ENCODE data around the gene MYNN.
A peak's percentile ranks its signal among the peaks of the same experiment; 100 is the strongest.

MYNN gene

GRCh38 chr3:169759256-169759655 lies 13.9 kb upstream of the MYNN start:
- Histone ChIP-seq H3K9me3 (ENCODE audit: control insufficient read depth in 1 of 2, low read length in 2 of 2) (no peaks in the 10 kb centered on the region), H3K27me3 (ENCODE audit: low read depth, low read length) (no peaks in the 10 kb centered on the region), H3K27ac (ENCODE audit: low read length) (no peak overlapping the region), H3K4me1 (ENCODE audit: control insufficient read depth in 1 of 2, insufficient read depth in 2 of 2, low read length in 2 of 2) (no peaks in the 10 kb centered on the region), H3K36me3 (ENCODE audit: control insufficient read depth in 1 of 2, insufficient read depth in 2 of 2, low read length in 2 of 2) (no peaks in the 10 kb centered on the region), H3K4me3 (ENCODE audit: low read depth in 1 of 2, low read length in 2 of 2) (no peak overlapping the region)

- peaks cover 0 to 4% of the 10 kb centered on the region in 2 donors for H3K36me3 ChIP-seq (ENCODE audit: control insufficient read depth in 1 of 2, insufficient read depth in 2 of 2, low read length in 2 of 2)
- no peaks in the 10 kb centered on the region for H3K9me3 ChIP-seq (ENCODE audit: control insufficient read depth in 1 of 2, low read length in 2 of 2)
- H3K27ac ChIP-seq (ENCODE audit: low read length) = no peak overlapping the region
- H3K27me3 ChIP-seq (ENCODE audit: low read depth, low read length) = no peaks in the 10 kb centered on the region
- H3K4me3 ChIP-seq (ENCODE audit: low read depth in 1 of 2, low read length in 2 of 2) = no peak overlapping the region
- no peaks in the 10 kb centered on the region for H3K4me1 ChIP-seq (ENCODE audit: control insufficient read depth in 1 of 2, insufficient read depth in 2 of 2, low read length in 2 of 2)
Measured at GRCh38 chr3:169760479-169760878, 12.7 kb upstream of the MYNN start.

GRCh38 chr3:169764312-169764881 lies 8.8 kb upstream of the MYNN start:
- H3K9me3 ChIP-seq (ENCODE audit: control insufficient read depth in 1 of 2, low read length in 2 of 2) = no peaks in the 10 kb centered on the region
- H3K27ac ChIP-seq (ENCODE audit: low read length) = peak overlapping the region; percentile 97
- no peaks in the 10 kb centered on the region for H3K4me1 ChIP-seq (ENCODE audit: control insufficient read depth in 1 of 2, insufficient read depth in 2 of 2, low read length in 2 of 2)
- no peaks in the 10 kb centered on the region for H3K27me3 ChIP-seq (ENCODE audit: low read depth, low read length)
- peak overlapping the region; percentile 80 to 86 for H3K4me3 ChIP-seq (ENCODE audit: low read depth in 1 of 2, low read length in 2 of 2)
- peaks cover 0 to 4% of the 10 kb centered on the region in 2 donors for H3K36me3 ChIP-seq (ENCODE audit: control insufficient read depth in 1 of 2, insufficient read depth in 2 of 2, low read length in 2 of 2)

- H3K27me3 ChIP-seq (ENCODE audit: low read depth, low read length) = no peaks in the 10 kb centered on the region
- H3K9me3 ChIP-seq (ENCODE audit: control insufficient read depth in 1 of 2, low read length in 2 of 2) = no peaks in the 10 kb centered on the region
- peak within 1 kb of the TSS; percentile 80 to 86 for H3K4me3 ChIP-seq (ENCODE audit: low read depth in 1 of 2, low read length in 2 of 2)
- peaks cover 0 to 4% of the 10 kb centered on the region in 2 donors for H3K36me3 ChIP-seq (ENCODE audit: control insufficient read depth in 1 of 2, insufficient read depth in 2 of 2, low read length in 2 of 2)
- peak within 1 kb of the TSS; percentile 97 for H3K27ac ChIP-seq (ENCODE audit: low read length)
- H3K4me1 ChIP-seq (ENCODE audit: control insufficient read depth in 1 of 2, insufficient read depth in 2 of 2, low read length in 2 of 2) = no peaks in the 10 kb centered on the region
Measured at GRCh38 chr3:169764882-169765612, 8.1 kb upstream of the MYNN start, which contains the start of gene TERC. Gene TERC (minus strand): TSS chr3:169765060.

GRCh38 chr3:169769287-169770181 lies 3.7 kb upstream of the MYNN start, which contains the start of gene ACTRT3:
Gene ACTRT3 (minus strand): TSS chr3:169769561. CDS start chr3:169769520, 41 bp downstream.
- Histone ChIP-seq H3K9me3 (ENCODE audit: control insufficient read depth in 1 of 2, low read length in 2 of 2) (no peaks in the 10 kb centered on the region), H3K4me1 (ENCODE audit: control insufficient read depth in 1 of 2, insufficient read depth in 2 of 2, low read length in 2 of 2) (peaks cover 7 to 8% of the 10 kb centered on the region in 2 donors), H3K36me3 (ENCODE audit: control insufficient read depth in 1 of 2, insufficient read depth in 2 of 2, low read length in 2 of 2) (peaks cover 0 to 16% of the 10 kb centered on the region in 2 donors), H3K27me3 (ENCODE audit: low read depth, low read length) (no peaks in the 10 kb centered on the region), H3K4me3 (ENCODE audit: low read depth in 1 of 2, low read length in 2 of 2) (peak within 1 kb of the TSS; percentile 78 to 94), H3K27ac (ENCODE audit: low read length) (peak within 1 kb of the TSS; percentile 89)

- H3K27me3 ChIP-seq (ENCODE audit: low read depth, low read length) = no peaks in the 10 kb centered on the region
- peaks cover 7 to 27% of the 10 kb centered on the region in 2 donors for H3K4me1 ChIP-seq (ENCODE audit: control insufficient read depth in 1 of 2, insufficient read depth in 2 of 2, low read length in 2 of 2)
- H3K36me3 ChIP-seq (ENCODE audit: control insufficient read depth in 1 of 2, insufficient read depth in 2 of 2, low read length in 2 of 2) = peaks cover 10 to 19% of the 10 kb centered on the region in 2 donors
- peak overlapping the region; percentile 83 to 93 for H3K4me3 ChIP-seq (ENCODE audit: low read depth in 1 of 2, low read length in 2 of 2)
- no peaks in the 10 kb centered on the region for H3K9me3 ChIP-seq (ENCODE audit: control insufficient read depth in 1 of 2, low read length in 2 of 2)
- peak overlapping the region; percentile 97 for H3K27ac ChIP-seq (ENCODE audit: low read length)
Measured at GRCh38 chr3:169771497-169772304, 1.5 kb upstream of the MYNN start.

GRCh38 chr3:169772305-169772896 lies 795 bp upstream of the MYNN start:
- peaks cover 12 to 25% of the 10 kb centered on the region in 2 donors for H3K36me3 ChIP-seq (ENCODE audit: control insufficient read depth in 1 of 2, insufficient read depth in 2 of 2, low read length in 2 of 2)
- H3K27me3 ChIP-seq (ENCODE audit: low read depth, low read length) = no peaks in the 10 kb centered on the region
- peak overlapping the region; percentile 97 for H3K27ac ChIP-seq (ENCODE audit: low read length)
- H3K4me3 ChIP-seq (ENCODE audit: low read depth in 1 of 2, low read length in 2 of 2) = peak overlapping the region; percentile 83 to 93
- H3K4me1 ChIP-seq (ENCODE audit: control insufficient read depth in 1 of 2, insufficient read depth in 2 of 2, low read length in 2 of 2) = peaks cover 7 to 27% of the 10 kb centered on the region in 2 donors
- no peaks in the 10 kb centered on the region for H3K9me3 ChIP-seq (ENCODE audit: control insufficient read depth in 1 of 2, low read length in 2 of 2)

GRCh38 chr3:169774186-169774585 lies 990 bp downstream of the MYNN start:
- no peaks in the 10 kb centered on the region for H3K9me3 ChIP-seq (ENCODE audit: control insufficient read depth in 1 of 2, low read length in 2 of 2)
- peaks cover 26 to 40% of the 10 kb centered on the region in 2 donors for H3K36me3 ChIP-seq (ENCODE audit: control insufficient read depth in 1 of 2, insufficient read depth in 2 of 2, low read length in 2 of 2)
- peaks cover 7 to 27% of the 10 kb centered on the region in 2 donors for H3K4me1 ChIP-seq (ENCODE audit: control insufficient read depth in 1 of 2, insufficient read depth in 2 of 2, low read length in 2 of 2)
- H3K27me3 ChIP-seq (ENCODE audit: low read depth, low read length) = no peaks in the 10 kb centered on the region
- peak overlapping the region; percentile 97 for H3K27ac ChIP-seq (ENCODE audit: low read length)
- peak overlapping the region; percentile 83 to 93 for H3K4me3 ChIP-seq (ENCODE audit: low read depth in 1 of 2, low read length in 2 of 2)

- Histone ChIP-seq H3K36me3 (ENCODE audit: control insufficient read depth in 1 of 2, insufficient read depth in 2 of 2, low read length in 2 of 2) (peaks cover 56 to 61% of the 10 kb centered on the region in 2 donors), H3K27me3 (ENCODE audit: low read depth, low read length) (no peaks in the 10 kb centered on the region), H3K4me3 (ENCODE audit: low read depth in 1 of 2, low read length in 2 of 2) (no peak overlapping the region), H3K27ac (ENCODE audit: low read length) (no peak overlapping the region), H3K4me1 (ENCODE audit: control insufficient read depth in 1 of 2, insufficient read depth in 2 of 2, low read length in 2 of 2) (peaks cover 7 to 27% of the 10 kb centered on the region in 2 donors), H3K9me3 (ENCODE audit: control insufficient read depth in 1 of 2, low read length in 2 of 2) (no peaks in the 10 kb centered on the region)
Measured at GRCh38 chr3:169777822-169778221, 4.6 kb downstream of the MYNN start.

- Histone ChIP-seq H3K27me3 (ENCODE audit: low read depth, low read length) (no peaks in the 10 kb centered on the region), H3K9me3 (ENCODE audit: control insufficient read depth in 1 of 2, low read length in 2 of 2) (no peaks in the 10 kb centered on the region), H3K4me1 (ENCODE audit: control insufficient read depth in 1 of 2, insufficient read depth in 2 of 2, low read length in 2 of 2) (peaks cover 0 to 6% of the 10 kb centered on the region in 2 donors), H3K36me3 (ENCODE audit: control insufficient read depth in 1 of 2, insufficient read depth in 2 of 2, low read length in 2 of 2) (peaks cover 59 to 64% of the 10 kb centered on the region in 2 donors), H3K27ac (ENCODE audit: low read length) (no peak overlapping the region), H3K4me3 (ENCODE audit: low read depth in 1 of 2, low read length in 2 of 2) (no peak overlapping the region)
Measured at GRCh38 chr3:169780742-169781141, 7.5 kb downstream of the MYNN start.
